AG08396 (cell line): Measurements from ENCODE around the gene FSD1.

Experiments
- DNase-seq: peaks from one replicate; pipeline ENCODE4 v3.0.0; 2012; ENCODE audit warnings: low spot score, mixed read lengths

The FSD1 gene

GRCh38 chr19:4365341-4365740 is 60.9 kb downstream of the FSD1 start:
- DNase-seq, result peak; percentile 6

GRCh38 chr19:4365791-4366665 is 61.6 kb downstream of the FSD1 start:
- DNase-seq, result peak; percentile 5

DNA sequence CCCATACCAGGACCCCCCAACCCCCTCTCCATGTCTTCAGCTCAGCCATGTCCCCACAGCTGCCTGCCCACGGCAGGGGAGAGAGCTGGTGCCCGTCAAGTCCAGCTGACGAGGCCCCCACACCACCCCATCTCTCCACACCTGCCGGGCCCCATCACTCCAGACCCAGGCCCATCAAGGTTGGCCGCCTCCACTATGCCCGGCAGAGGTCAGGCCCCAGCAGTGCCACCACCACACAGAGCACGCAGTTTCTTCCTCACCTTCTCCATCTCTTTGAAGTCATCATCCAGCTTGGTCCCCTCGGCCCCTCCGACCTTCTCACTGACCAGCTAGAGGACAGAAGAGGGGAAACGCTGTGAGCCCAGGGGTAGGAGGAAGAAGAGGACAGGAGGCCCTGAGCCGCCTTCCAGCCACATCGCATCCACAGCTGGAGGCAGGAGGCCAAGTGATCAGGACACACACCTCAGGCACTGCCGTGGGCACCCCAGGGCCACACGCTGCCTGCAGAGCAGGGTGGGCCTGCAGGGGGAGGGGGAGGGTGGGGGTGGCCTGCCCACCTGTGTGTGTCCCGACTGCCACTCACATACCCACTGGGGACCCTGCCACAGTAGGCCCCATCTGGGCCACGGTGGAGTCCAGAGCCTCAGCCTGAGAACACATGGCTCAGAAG is 62.4 kb downstream of the FSD1 start:
- DNase-seq, result peak; percentile 3

DNA sequence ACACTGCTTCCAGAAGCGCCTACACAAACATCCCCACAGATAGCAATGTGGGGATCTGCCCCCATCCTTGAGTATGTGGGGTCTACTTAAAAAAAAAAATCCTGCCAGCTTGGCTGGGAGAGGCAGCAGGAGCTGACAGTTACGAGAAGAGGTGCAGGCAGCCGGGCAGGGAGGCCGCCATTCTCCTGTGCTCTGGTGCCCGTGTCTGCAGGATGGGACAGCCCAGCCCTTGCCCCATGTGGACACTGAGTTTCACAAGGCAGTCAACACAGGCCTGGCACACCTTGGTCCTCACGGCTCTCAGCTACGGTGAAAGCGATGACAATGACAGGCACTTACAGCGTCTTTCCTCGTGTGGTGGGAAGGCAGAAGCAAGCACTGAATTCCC is 62.9 kb downstream of the FSD1 start:
- peak; percentile 3 for DNase-seq

- DNase-seq, result peak; percentile 3
Observed at GRCh38 chr19:4367781-4368127, 63.4 kb downstream of the FSD1 start.

DNA sequence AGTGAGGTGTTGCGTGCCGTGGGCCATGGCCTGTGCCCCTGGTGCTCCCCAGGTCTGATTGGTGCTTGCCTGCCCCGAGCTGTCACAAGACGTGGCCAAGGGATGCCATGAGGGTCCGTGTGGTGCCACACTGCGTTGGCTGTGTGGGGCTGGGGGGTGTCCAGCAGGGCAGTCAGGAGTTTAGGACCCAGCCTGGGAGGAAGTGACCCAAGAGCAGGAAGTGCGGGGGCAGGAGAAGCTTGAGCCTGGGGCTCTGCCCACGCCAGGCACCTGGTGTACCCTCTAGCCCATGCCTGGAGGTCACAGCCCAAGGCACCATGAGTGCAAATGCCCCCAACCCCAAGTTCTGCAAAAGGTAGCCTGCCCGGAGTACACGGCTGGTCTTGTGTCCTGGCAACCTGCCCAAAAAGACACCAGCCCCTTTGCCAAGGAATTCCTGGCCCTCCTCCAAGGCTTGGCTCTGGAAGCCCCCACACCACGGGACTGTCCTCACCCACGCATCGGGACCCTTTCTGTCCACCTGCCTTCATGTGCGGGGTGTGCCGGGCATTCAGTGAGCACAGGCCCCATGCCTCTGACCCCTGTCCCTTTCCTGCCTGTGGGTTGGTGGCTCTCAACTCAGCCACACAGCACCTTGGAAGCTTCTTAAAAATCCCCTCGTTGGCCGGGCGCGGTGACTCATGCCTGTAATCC is 63.9 kb downstream of the FSD1 start:
- peak; percentile 12 for DNase-seq

- peak; percentile 18 for DNase-seq
Observed at GRCh38 chr19:4369109-4369887, 64.9 kb downstream of the FSD1 start.

- no peak for DNase-seq
Observed at GRCh38 chr19:4369888-4370260, 65.5 kb downstream of the FSD1 start.

GRCh38 chr19:4370418-4371041 is 66.1 kb downstream of the FSD1 start:
- no peak for DNase-seq

DNA sequence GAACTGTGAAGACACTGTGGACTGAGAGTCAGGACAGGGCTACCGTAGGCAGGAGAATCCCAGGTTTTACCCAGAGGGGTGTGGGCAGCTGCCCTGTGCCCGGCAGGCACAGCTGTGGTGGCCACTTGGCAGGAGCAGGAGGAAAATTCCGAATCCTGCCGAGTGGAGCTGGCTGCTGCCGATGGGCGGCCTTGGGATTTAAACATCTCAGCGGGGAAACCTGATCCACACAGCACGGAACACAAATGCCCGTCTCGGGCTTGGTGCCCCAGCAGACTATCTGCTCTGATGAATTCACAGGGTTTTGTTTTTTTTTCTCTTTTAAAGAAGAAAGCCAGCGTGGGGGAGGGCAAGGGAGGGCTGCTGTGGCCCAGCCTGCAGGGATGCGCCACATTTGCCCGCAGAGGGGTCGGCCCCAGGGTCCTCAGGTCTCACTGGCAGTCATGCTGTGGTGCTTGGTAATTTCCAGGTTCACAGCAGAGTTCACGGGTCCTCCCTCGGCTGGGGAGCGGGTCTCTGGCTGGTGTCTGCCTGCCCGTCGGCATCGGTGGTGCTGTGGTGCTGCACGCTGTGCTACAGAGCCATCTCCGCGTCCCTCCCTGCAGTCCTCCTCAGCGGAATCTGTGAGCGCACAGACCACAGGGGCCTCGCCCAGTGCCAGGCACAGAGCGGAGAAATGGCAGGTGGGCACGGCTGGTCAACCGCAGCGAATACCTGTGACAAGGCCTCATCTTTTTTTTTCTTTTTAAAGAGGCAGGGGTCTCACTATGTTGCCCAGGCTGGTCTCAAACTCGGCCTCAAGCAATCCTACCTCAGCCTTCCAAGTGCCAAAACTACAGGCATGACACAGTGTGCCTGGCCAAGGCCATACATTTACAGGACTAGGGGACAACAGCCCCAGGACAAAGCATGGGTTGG is 67.1 kb downstream of the FSD1 start:
- DNase-seq, result no peak

DNA sequence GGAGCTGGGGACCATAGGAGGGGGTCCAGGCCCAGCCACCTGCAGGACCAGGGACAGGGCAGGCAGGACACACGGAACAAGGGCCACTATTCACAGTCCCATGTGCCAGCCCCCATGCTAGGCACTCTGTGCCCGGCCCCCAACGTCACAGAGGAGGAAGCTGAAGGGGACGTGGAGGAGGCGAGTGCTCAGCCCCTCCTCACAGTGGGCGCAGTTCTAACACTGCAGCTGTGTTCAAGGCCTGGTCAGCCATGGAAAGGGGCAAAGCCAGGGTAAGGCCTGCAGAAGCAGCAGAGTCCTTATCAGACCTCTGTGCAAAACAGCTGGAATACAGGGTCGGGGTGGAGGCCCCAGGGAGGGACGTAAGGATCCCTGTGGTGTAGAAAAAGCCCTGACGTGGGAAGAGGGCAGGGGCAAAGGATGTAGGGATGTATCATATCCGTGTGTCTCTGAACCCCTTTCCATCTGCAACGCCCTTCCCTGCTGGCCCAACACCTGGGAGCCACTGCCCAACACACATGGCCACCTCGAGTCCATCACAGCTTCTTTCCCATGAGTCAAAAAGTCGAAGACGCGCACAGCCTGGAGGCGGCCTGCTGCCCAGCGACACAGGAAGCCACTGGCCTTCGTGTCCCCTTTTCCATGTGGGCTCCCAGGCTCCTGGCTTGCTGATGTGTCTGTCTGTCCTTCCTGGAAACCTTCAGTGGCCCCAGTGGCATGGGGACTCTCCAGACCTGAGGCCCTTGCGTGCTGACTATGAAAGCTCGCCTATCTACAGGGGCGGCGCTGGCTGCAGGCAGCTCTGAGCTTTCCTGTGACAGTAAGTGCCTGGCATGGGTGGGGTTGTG is 68.0 kb downstream of the FSD1 start:
- no peak for DNase-seq

DNA sequence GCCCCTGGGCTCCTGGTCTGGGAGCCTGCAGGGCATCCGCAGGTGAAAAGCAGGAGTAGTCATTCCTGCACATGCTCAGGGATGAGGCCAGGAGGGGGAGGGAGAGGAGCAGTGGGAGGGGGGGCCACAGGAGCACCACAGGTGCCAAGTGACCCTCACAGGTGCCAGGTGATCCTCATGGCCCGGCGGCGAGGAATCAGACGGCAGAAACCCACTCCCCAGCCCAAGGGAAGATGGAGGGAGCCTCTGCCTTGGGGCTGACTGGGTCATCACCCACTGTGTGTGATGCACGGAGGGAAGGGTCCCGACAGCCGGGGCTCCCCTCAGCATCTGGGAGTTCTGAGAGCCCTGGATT is 68.6 kb downstream of the FSD1 start:
- no peak for DNase-seq
